Islet of Langerhans (tissue), 1 donor: ENCODE data around the gene FOXO1.
A peak's percentile ranks its signal among the peaks of the same experiment; 100 is the strongest.

Source experiments
- FAIRE-seq: peaks from one replicate; lab custom pipeline; 2011; peaks lifted over from hg19 to GRCh38; lab: Jason Lieb, UNC

Gene FOXO1

GRCh38 chr13:40635315-40635995 lies 31.0 kb downstream of the FOXO1 start:
- peak; percentile 89 for FAIRE-seq

DNA sequence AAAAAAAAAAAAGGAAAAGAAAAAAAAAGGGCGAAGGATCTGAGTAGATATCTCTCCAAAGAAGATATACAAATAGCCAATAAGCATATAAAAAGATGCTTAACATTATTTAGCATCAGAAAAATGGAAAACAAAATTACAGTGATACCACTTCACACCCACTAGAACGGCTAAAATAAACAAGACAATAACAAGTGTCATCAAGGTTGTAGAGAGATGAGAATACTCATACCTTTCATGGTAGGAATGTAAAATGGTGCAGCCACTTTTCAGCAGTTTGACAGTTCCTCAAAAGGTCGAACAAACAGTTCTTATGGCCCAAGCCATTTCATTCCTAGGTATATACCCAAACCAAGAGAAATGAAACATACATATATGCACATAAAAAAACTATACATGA lies 33.5 kb downstream of the FOXO1 start:
- FAIRE-seq: no peak

GRCh38 chr13:40631605-40632004 lies 34.8 kb downstream of the FOXO1 start:
- FAIRE-seq: no peak

- FAIRE-seq: no peak
Observed at GRCh38 chr13:40629678-40630384, 36.6 kb downstream of the FOXO1 start.

GRCh38 chr13:40626977-40627376 lies 39.5 kb downstream of the FOXO1 start:
- no peak for FAIRE-seq

DNA sequence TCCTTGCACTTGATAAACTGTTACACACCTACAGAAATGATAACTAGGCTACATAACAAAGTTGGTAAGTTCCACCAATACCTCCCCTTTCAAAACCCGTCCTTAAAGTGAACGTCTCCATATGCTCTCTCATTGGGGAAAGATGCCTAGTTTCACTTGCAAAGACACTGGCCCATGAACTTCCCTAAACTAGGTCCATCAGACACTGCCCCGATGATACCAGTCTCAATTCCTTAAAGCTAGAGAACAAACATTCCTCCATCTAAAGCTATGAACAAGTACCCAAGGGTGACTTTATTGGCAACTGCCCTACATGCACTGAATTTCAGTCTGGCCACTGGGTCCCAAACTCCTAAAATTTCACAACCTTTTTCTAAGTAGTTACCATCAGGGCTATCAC lies 39.9 kb downstream of the FOXO1 start:
- no peak for FAIRE-seq

GRCh38 chr13:40624986-40625385 lies 41.5 kb downstream of the FOXO1 start:
- peak; percentile 9 for FAIRE-seq

DNA sequence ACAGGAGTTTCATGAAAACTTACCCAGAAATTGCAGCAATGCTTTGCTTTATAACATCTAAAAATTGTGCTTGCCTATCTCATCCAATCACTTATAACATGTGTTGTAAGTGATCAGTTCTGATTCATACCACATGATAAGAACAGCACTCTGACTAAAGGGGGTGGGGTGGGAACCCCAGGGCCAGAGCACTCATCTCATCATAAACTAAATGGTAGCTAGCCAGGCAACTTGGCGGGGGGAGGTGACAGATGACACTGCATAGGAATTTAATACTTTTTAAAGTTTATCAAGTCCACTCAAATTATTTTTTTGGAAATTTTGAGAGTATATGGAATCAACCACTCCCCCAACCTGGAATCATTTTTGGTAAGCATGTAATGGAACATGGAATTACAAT lies 42.1 kb downstream of the FOXO1 start:
- no peak for FAIRE-seq

DNA sequence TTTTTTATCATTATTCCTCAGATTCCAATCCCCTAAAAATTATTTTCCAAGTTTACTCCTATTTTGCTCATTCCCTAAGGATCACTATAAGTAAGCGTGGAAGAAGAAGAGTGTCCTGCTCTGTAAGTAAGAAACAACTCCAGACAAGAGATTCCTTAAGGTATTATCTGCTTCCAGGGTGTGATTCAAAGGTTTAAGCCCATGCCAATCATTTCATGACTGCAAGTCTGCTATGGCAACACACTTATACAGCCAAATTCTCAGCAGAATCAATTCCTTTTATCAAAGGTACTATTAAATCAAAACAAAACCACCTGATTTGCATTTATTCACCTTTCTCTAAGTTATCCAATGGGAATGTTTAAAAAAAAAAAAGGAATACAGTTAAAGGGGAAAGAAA lies 43.7 kb downstream of the FOXO1 start:
- FAIRE-seq: no peak

DNA sequence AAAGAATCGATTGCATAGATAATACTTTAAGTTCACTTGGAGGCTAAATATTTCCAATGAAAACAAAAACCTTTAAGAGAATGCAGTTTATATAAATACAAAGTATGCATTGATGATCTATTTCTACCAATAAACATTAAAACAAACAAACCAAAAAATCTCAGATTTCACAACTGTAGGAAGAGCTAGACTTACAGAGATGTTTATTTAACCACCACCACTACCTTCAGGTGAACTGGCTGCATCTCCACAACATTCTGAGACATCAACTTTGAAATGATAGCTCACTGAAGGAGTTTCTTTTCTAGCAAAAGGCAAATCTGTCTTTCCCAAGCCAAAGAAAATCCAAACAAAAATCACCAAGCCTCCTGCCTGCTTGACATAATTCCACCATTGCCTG lies 44.2 kb downstream of the FOXO1 start:
- FAIRE-seq: peak; percentile 81

DNA sequence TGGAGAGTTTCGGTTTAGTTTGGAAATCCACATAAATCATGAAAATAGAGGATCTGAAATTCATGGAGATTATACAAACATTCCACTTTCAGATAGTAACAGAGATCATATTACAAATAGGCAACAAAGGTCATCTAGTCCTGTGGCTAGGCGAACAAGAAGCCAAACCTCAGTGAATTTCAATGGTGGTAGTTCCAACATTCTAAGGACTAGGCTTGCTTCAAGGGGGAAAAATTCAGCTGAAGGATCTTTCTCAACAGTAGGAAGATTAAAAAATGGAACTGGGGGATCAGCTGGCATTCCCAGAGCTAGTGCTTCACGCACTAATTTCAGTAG lies 47.0 kb downstream of the FOXO1 start:
- FAIRE-seq: no peak

DNA sequence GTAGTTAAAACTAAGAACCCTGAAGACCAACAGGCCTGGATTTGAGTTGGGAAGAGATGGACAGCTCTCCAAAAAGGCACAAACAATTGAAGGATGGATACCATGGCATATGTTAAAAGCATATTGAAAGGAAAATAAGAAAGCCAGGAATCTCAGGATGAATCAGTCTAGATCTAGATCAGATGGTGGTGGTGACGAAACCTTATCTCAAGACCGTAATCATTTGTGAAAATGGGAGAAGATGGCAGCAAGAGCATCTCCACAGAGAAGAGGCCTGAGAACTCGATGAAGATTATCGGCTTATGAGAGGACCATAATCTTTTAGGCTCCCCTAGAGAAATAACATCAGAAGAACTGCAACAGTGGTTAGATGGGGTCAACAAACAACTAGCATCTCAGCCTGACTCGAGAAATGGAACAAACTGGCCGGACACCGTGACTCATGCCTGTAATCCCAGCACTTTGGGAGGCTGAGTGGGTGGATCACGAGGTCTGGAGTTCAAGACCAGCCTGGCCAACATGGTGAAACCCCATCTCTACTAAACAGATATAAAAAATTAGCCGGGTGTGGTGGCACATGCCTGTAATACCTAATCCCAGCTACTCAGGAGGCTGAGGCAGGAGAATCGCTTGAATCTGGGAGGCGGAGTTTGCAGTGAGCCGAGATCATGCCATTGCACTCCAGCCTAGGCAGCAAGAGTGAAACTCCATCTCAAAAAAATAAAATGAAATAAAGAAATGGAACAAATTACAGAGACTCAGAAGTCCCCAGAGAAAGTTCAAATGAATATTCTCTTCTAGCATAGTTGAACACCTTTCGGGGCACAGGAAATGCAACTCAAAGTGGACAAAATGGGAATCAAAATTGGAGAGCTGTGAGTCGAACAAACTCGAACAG lies 47.6 kb downstream of the FOXO1 start:
- no peak for FAIRE-seq

DNA sequence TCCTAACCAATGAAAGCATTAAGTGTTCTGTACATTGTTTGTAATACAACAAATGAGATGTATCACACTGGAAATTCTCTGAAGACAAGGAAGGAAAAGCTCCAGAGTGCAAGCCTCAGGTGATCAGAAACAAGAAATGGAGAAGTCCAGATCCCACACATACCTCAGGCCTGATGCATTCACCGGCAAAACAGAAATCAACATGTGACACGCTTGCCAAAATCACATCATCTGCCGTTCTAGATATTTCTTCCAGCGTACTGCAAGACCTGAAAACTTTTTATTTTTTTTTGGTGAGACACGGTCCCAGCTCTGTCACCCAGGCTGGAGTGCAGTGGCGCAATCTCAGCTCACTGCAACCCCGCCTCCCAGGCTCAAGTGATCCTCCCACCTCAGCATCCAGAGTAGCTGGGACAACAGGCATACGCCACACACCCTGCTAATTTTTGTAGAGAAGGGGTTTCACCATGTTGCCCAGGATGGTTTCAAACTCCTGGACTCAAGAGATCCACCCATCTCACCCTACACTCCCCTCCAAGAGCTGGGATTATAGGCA lies 48.6 kb downstream of the FOXO1 start:
- FAIRE-seq: no peak

DNA sequence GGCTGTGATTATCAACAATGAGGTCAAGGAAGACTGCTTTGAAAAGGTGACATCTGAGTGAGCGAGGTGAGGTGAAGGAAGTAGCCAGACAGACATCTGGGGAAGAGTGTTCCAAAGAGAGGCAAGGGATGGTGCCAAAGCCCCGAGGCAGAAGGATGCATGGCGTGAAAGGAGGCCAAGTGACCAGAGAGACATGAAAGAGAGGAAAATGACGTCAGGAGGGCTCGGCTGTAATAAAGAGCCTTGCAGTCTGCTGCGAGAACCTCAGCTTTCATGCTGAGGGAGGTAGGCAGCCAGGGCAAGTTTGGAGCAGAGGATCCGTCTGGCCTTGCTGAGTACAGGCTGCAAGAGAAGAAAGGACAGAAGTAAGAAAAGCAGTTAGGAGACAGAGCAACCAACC lies 50.8 kb downstream of the FOXO1 start:
- FAIRE-seq: no peak

- FAIRE-seq: no peak
Observed at GRCh38 chr13:40613914-40614313, 52.5 kb downstream of the FOXO1 start.

- peak; percentile 98 for FAIRE-seq
Observed at GRCh38 chr13:40613192-40613818, 53.1 kb downstream of the FOXO1 start.

GRCh38 chr13:40612041-40612440 lies 54.4 kb downstream of the FOXO1 start:
- no peak for FAIRE-seq

GRCh38 chr13:40611635-40612034 lies 54.8 kb downstream of the FOXO1 start:
- no peak for FAIRE-seq

DNA sequence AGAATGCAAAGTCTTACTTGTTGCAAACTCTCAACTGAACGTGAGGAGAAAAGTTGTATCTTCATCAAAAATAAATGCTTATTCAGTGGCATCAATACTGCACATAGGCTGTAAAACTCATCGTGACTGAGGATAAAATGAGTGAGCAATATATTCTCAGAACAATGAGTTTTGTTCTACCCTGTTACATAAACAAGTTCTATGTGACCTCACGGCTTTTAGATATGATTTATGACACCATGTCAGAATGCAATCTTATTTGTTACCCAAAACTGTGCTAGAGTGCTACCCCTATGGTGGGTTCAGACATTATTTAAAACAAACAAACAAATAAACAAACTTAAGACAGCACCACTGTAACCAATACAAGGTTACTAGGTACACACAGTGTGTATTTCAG lies 55.4 kb downstream of the FOXO1 start:
- FAIRE-seq: no peak

DNA sequence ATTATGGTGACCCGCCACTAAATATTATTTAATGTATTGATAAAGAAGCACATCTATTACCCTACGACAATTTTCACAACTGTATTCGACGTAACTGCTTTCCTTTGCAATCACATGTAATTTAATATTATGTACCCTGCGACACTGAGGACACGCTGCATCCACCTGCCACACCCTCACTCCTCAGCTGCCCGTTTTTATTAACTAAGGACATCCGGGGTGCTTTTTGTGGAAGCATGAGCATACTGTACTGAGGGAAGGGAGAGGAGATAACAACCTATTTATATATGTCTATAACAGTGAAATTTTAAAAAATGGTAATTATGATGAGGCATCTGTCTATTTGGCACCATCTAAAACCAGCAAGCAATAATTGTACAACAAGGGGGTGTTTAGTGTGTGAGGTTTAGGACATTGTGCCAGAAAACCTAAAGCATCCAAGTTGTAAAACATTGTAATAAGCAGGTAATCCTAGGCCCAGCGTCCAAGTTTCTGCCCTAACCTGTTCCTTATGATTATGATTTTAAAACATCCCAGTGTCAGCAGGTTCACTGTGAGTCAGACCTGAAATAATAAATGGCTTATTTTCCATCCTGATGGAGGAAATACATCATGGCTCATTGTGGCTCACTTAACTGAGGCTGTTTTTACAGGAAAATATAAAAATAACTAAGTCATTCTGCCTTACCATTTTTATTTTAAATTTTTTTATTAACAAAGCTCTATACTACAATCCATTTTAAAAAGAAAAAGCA lies 56.3 kb downstream of the FOXO1 start:
- peak; percentile 95 for FAIRE-seq

DNA sequence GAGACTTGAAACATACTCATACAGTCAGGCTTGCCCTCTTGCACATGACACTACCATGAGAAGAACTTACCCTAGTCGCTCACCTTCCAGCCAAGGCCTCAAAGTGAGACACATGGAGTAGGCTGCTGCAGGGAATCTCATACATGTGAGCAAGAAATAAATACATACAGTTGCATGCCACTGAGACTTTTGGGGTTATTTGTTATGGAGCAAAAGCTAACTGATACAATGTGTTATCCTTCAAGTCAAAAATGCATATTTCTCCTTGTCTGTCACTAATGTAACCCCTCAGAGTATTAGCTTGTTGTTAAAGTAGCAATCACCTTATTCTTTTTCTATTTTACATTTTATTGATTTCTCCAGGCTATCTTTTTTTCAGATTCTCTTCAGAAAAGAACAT lies 58.1 kb downstream of the FOXO1 start:
- FAIRE-seq: no peak

- FAIRE-seq: no peak
Observed at GRCh38 chr13:40605573-40605972, 60.9 kb downstream of the FOXO1 start.
